Measurements from ENCODE around the gene FAM53A.
A peak's percentile ranks its signal among the peaks of the same experiment; 100 is the strongest.

FAM53A gene

DNA sequence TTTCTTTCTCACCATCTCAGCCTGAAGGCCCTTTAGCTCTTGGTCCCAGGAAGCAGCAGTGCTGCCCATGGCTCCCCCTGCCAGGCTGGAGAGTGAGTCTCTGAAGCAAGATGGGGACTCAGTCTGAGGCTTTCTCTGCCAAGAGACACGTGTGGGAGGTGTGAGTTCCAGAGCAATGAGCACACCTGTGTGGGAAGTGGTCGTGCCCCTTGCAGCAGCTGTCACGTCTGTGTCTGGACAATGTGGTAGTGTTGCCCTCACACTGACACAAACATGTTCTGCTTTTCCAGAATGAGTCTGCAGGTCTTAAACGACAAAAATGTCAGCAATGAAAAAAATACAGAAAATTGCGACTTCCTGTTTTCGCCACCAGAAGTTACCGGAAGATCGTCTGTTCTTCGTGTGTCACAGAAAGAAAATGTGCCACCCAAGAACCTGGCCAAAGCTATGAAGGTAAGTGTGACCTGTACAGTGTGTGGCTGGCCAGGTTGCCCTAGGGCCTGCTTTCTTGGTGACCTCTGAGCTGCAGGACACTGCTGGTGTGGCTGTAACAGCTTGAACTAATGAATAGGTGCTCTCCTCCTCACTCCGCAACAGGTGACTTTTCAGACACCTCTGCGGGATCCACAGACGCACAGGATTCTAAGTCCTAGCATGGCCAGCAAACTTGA is 39.2 kb upstream of the FAM53A start (continued):
- TF ChIP-seq, protein P1, sequence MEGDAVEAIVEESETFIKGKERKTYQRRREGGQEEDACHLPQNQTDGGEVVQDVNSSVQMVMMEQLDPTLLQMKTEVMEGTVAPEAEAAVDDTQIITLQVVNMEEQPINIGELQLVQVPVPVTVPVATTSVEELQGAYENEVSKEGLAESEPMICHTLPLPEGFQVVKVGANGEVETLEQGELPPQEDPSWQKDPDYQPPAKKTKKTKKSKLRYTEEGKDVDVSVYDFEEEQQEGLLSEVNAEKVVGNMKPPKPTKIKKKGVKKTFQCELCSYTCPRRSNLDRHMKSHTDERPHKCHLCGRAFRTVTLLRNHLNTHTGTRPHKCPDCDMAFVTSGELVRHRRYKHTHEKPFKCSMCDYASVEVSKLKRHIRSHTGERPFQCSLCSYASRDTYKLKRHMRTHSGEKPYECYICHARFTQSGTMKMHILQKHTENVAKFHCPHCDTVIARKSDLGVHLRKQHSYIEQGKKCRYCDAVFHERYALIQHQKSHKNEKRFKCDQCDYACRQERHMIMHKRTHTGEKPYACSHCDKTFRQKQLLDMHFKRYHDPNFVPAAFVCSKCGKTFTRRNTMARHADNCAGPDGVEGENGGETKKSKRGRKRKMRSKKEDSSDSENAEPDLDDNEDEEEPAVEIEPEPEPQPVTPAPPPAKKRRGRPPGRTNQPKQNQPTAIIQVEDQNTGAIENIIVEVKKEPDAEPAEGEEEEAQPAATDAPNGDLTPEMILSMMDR (tag by site-specific recombination; IDR thresholded peaks at IDR 0.05): no peak
- TF ChIP-seq GLI4 (tag by site-specific recombination; IDR thresholded peaks at IDR 0.05): no peak

DNA sequence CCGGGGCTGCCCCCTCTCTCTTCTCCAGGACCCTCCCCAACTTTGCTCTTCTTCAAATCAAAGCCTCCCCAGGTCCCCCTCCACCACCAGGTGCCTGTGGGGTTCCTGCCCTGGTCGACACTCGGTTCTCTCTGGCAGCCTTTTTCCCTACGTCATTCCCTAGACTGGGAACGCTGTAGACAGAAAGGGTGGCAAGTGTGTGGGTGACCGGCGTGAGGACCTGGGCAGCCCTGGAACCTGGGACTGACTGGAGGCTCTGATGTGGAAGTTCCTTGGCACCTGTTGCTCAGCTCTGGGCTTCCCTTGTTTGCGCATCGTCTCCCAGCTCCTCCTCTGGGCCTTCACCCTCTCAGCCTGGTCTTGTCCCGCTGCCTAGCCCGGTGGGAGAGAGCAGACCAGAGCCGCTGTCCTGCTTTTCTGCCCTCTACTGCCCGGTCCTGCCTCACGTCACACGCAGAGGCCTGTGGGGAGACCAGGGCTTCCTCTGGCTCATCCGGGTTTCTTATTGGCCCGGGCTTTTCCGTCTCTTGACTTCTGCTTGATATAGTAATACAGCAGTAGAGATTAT is 38.5 kb upstream of the FAM53A start:
- H3K4me3 ChIP-seq (ENCODE audit: low read depth, low read length): peak overlapping the region; percentile 74
- H3K27ac ChIP-seq (ENCODE audit: extremely low read depth, low read depth, low read length): peak overlapping the region; percentile 53; the same call in 1 of the 2 replicates
- no peaks in the 10 kb centered on the region for H3K4me1 ChIP-seq (ENCODE audit: control insufficient read depth, insufficient read depth, low read length)
- TF ChIP-seq PRDM1 (tag by site-specific recombination; IDR thresholded peaks at IDR 0.05) (no peak), IKZF3 (tag by site-specific recombination; IDR thresholded peaks at IDR 0.05) (no peak), ZFHX2 (tag by site-specific recombination; conservative IDR thresholded peaks at IDR 0.05) (peak; percentile 41), SCRT2 (tag by site-specific recombination; IDR thresholded peaks at IDR 0.05) (peak; percentile 98), YY1 (tag by site-specific recombination; IDR thresholded peaks at IDR 0.05) (no peak), ZBTB17 (tag by site-specific recombination; IDR thresholded peaks at IDR 0.05) (0 out of 2 replicates have a peak, but pooled peaks have one; percentile 52), ZSCAN23 (tag by site-specific recombination; IDR thresholded peaks at IDR 0.05) (no peak), SCRT1 (tag by site-specific recombination; IDR thresholded peaks at IDR 0.05; ENCODE audit: borderline replicate concordance) (peak; percentile 91), ZNF510 (tag by site-specific recombination; IDR thresholded peaks at IDR 0.05; ENCODE audit: insufficient replicate concordance) (no peak), ZNF416 (tag by site-specific recombination; IDR thresholded peaks at IDR 0.05) (no peak)
- TF ChIP-seq, protein P2, sequence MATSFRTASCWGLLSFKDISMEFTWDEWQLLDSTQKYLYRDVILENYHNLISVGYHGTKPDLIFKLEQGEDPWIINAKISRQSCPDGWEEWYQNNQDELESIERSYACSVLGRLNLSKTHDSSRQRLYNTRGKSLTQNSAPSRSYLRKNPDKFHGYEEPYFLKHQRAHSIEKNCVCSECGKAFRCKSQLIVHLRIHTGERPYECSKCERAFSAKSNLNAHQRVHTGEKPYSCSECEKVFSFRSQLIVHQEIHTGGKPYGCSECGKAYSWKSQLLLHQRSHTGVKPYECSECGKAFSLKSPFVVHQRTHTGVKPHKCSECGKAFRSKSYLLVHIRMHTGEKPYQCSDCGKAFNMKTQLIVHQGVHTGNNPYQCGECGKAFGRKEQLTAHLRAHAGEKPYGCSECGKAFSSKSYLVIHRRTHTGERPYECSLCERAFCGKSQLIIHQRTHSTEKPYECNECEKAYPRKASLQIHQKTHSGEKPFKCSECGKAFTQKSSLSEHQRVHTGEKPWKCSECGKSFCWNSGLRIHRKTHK (tag by site-specific recombination; IDR thresholded peaks at IDR 0.05): no peak
- TF ChIP-seq, protein P3, sequence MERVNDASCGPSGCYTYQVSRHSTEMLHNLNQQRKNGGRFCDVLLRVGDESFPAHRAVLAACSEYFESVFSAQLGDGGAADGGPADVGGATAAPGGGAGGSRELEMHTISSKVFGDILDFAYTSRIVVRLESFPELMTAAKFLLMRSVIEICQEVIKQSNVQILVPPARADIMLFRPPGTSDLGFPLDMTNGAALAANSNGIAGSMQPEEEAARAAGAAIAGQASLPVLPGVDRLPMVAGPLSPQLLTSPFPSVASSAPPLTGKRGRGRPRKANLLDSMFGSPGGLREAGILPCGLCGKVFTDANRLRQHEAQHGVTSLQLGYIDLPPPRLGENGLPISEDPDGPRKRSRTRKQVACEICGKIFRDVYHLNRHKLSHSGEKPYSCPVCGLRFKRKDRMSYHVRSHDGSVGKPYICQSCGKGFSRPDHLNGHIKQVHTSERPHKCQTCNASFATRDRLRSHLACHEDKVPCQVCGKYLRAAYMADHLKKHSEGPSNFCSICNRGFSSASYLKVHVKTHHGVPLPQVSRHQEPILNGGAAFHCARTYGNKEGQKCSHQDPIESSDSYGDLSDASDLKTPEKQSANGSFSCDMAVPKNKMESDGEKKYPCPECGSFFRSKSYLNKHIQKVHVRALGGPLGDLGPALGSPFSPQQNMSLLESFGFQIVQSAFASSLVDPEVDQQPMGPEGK (tag by site-specific recombination; IDR thresholded peaks at IDR 0.05): no peak
- TF ChIP-seq, protein P4, sequence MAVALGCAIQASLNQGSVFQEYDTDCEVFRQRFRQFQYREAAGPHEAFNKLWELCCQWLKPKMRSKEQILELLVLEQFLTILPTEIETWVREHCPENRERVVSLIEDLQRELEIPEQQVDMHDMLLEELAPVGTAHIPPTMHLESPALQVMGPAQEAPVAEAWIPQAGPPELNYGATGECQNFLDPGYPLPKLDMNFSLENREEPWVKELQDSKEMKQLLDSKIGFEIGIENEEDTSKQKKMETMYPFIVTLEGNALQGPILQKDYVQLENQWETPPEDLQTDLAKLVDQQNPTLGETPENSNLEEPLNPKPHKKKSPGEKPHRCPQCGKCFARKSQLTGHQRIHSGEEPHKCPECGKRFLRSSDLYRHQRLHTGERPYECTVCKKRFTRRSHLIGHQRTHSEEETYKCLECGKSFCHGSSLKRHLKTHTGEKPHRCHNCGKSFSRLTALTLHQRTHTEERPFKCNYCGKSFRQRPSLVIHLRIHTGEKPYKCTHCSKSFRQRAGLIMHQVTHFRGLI (tag by site-specific recombination; IDR thresholded peaks at IDR 0.05): no peak
- H3K9me3 ChIP-seq (ENCODE audit: control insufficient read depth, insufficient read depth, low read depth, low read length): no peaks in the 10 kb centered on the region
- peaks cover 12 to 65% of the 10 kb centered on the region in 2 experiments; a peak in 2 of 3 replicates for H3K36me3 ChIP-seq (ENCODE audit: control insufficient read depth in 2 of 2, insufficient read depth in 1 of 2, low read length in 2 of 2)
- POLR2A ChIA-PET: interaction anchor here (3.4 kb wide), 1 partner anchor 11 kb away, joined by 44 read pairs; the partner anchor contains the start of gene SLBP
- CTCF ChIA-PET: interaction anchor here (0.7 to 1.0 kb wide), 3 partner anchors 29 to 173 kb away, joined by 3 to 10 read pairs (median 9); no protein-coding TSS in a partner anchor

All from HEK293 (cell line).